HEK293 (cell line): ENCODE results near the gene TCEAL5.

Experiments
- CTCF ChIA-PET: fragments of 350-600 bp; formaldehyde crosslinking; extraction: SDS; loops from one replicate; lab custom pipeline; 2021; ENCODE audit warnings: antibody characterized with exemption; lab: Yijun Ruan, JAX
- POLR2A ChIA-PET: fragments of 300-600 bp; formaldehyde crosslinking; extraction: SDS; loops from one replicate; lab custom pipeline; 2020; ENCODE audit warnings: antibody characterized with exemption, inconsistent platforms; lab: Yijun Ruan, JAX
- H3K27ac ChIP-seq: fragments of 200-500 bp; sonication (Bioruptor generic); 2 replicates; pipeline ENCODE4 v1.5.1; 2014; ENCODE audit warnings: low read depth, low read length, control low read depth, inconsistent platforms; ENCODE audit errors: extremely low read depth
- H3K36me3 ChIP-seq, 2 experiments: fragments of 200-500 bp in 1 of 2; sonication (Bioruptor generic) in 1 of 2; 1 replicate in 1 of 2; 2 replicates in 1 of 2; pipeline ENCODE4 v1.5.1; 2014 to 2017; ENCODE audit warnings: inconsistent platforms in 2 of 2, low read length in 2 of 2; ENCODE audit not compliant: control insufficient read depth in 2 of 2, insufficient read depth in 1 of 2
- H3K4me1 ChIP-seq: fragments of 200-500 bp; sonication (Bioruptor generic); 2 replicates; pipeline ENCODE4 v1.5.1; 2014; ENCODE audit warnings: mild to moderate bottlenecking, low read length, inconsistent platforms; ENCODE audit not compliant: control insufficient read depth, insufficient read depth
- H3K4me3 ChIP-seq: 2 replicates; pipeline ENCODE4 v1.5.1; 2011; ENCODE audit warnings: low read depth, mild to moderate bottlenecking, control low read depth, low read length, moderate library complexity
- H3K9me3 ChIP-seq: fragments of 200-500 bp; sonication (Bioruptor generic); 2 replicates; pipeline ENCODE4 v1.5.1; 2014; ENCODE audit warnings: low read depth, low read length, inconsistent platforms; ENCODE audit not compliant: control insufficient read depth, insufficient read depth
- KLF7 ChIP-seq: fragments of 450-650 bp; formaldehyde crosslinking; IDR thresholded peaks from 2 replicates; pipeline ENCODE4 v1.5.1; 2016; ENCODE audit warnings: missing biosample characterization, missing genetic modification characterization, borderline replicate concordance
- SP3 ChIP-seq: fragments of 450-650 bp; formaldehyde crosslinking; IDR thresholded peaks from 2 replicates; pipeline ENCODE4 v1.5.1; 2016; ENCODE audit warnings: missing biosample characterization, missing genetic modification characterization
- ZBTB17 ChIP-seq: fragments of 450-650 bp; formaldehyde crosslinking; IDR thresholded peaks from 2 replicates; pipeline ENCODE4 v1.5.1; 2016; ENCODE audit warnings: missing biosample characterization, missing genetic modification characterization
- ZBTB20 ChIP-seq: fragments of 450-650 bp; formaldehyde crosslinking; IDR thresholded peaks from 2 replicates; pipeline ENCODE4 v1.5.1; 2016; ENCODE audit warnings: missing biosample characterization, missing genetic modification characterization
- ZNF132 ChIP-seq: fragments of 450-650 bp; formaldehyde crosslinking; IDR thresholded peaks from 2 replicates; pipeline ENCODE4 v1.5.1; 2017; ENCODE audit warnings: missing biosample characterization, missing genetic modification characterization, borderline replicate concordance
- ZNF138 ChIP-seq: fragments of 450-650 bp; formaldehyde crosslinking; IDR thresholded peaks from 2 replicates; pipeline ENCODE4 v1.5.1; 2016; ENCODE audit warnings: missing biosample characterization, missing genetic modification characterization, borderline replicate concordance
- ZNF155 ChIP-seq: fragments of 450-650 bp; formaldehyde crosslinking; IDR thresholded peaks from 2 replicates; pipeline ENCODE4 v1.5.1; 2016; ENCODE audit warnings: missing biosample characterization, missing genetic modification characterization
- ZNF529 ChIP-seq: fragments of 450-650 bp; formaldehyde crosslinking; IDR thresholded peaks from 2 replicates; pipeline ENCODE4 v1.5.1; 2017; ENCODE audit warnings: missing genetic modification characterization, missing biosample characterization; ENCODE audit not compliant: insufficient replicate concordance
- ZNF558 ChIP-seq: fragments of 450-650 bp; formaldehyde crosslinking; IDR thresholded peaks from 2 replicates; pipeline ENCODE4 v1.5.1; 2016; ENCODE audit warnings: missing biosample characterization, missing genetic modification characterization
- TF ChIP-seq, protein P1 (sequence below): fragments of 450-650 bp; formaldehyde crosslinking; IDR thresholded peaks from 2 replicates; pipeline ENCODE4 v1.5.1; 2017; ENCODE audit warnings: missing biosample characterization, missing genetic modification characterization
- TF ChIP-seq, protein P2 (sequence below): fragments of 450-650 bp; formaldehyde crosslinking; IDR thresholded peaks from 2 replicates; pipeline ENCODE4 v1.5.1; 2016; ENCODE audit warnings: missing biosample characterization, missing genetic modification characterization, borderline replicate concordance
- TF ChIP-seq, protein P3 (sequence below): fragments of 450-650 bp; formaldehyde crosslinking; IDR thresholded peaks from 2 replicates; pipeline ENCODE4 v1.5.1; 2016; ENCODE audit warnings: missing biosample characterization, missing genetic modification characterization, borderline replicate concordance
- TF ChIP-seq, protein P4 (sequence below): fragments of 450-650 bp; formaldehyde crosslinking; IDR thresholded peaks from 2 replicates; pipeline ENCODE4 v1.5.1; 2016; ENCODE audit warnings: missing biosample characterization, missing genetic modification characterization
- TF ChIP-seq, protein P5 (sequence below): fragments of 450-650 bp; formaldehyde crosslinking; IDR thresholded peaks from 2 replicates; pipeline ENCODE4 v1.5.1; 2016; ENCODE audit warnings: missing biosample characterization, missing genetic modification characterization

TCEAL5 gene

DNA sequence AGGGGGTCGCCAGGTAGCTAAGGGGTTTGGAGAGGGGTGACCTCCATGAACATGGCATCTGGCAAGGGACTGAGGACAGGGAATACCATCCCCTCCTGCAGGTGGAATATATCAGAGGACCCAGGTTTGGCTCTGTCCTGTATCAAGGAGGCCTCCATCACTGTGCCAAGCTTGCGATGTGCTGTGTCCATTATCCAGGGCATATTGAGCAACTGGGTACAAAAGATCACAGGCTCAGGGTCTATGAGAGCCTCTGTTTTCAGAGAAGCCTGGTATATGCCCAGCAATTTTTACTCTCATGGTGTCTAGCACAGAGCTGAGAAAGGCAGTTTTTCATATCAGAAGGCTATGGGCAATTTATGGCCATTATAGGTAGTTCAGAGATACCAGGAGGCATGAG lies 16.6 kb upstream of the TCEAL5 start (continued):
- no peak for TF ChIP-seq ZNF529 (tag by site-specific recombination)
- no peak for TF ChIP-seq ZBTB17 (tag by site-specific recombination)
- TF ChIP-seq ZNF155 (tag by site-specific recombination): no peak

DNA sequence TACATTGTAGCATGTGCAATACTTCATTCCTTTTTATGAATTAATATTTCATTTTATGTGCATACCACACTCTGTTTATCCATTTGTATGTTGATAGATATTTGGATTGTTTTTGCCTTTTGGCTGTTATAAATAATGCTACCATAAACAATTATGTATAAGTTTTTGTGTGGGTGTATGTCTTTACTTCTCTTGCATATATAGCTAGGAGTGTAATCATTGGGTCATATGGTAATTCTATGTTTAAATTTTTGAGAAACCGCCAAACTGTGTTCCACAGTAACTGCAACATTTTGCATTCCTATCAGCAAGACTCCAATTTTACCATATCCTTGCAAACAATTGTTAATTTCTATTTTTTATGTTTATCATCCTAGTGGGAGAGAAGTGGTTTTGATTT lies 3.1 kb upstream of the TCEAL5 start:
- no peaks in the 10 kb centered on the region; the same call in 1 of the 2 replicates for H3K9me3 ChIP-seq
- TF ChIP-seq ZNF138 (tag by site-specific recombination): no peak
- TF ChIP-seq, protein P1, sequence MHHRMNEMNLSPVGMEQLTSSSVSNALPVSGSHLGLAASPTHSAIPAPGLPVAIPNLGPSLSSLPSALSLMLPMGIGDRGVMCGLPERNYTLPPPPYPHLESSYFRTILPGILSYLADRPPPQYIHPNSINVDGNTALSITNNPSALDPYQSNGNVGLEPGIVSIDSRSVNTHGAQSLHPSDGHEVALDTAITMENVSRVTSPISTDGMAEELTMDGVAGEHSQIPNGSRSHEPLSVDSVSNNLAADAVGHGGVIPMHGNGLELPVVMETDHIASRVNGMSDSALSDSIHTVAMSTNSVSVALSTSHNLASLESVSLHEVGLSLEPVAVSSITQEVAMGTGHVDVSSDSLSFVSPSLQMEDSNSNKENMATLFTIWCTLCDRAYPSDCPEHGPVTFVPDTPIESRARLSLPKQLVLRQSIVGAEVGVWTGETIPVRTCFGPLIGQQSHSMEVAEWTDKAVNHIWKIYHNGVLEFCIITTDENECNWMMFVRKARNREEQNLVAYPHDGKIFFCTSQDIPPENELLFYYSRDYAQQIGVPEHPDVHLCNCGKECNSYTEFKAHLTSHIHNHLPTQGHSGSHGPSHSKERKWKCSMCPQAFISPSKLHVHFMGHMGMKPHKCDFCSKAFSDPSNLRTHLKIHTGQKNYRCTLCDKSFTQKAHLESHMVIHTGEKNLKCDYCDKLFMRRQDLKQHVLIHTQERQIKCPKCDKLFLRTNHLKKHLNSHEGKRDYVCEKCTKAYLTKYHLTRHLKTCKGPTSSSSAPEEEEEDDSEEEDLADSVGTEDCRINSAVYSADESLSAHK: no peak
- TF ChIP-seq, protein P2, sequence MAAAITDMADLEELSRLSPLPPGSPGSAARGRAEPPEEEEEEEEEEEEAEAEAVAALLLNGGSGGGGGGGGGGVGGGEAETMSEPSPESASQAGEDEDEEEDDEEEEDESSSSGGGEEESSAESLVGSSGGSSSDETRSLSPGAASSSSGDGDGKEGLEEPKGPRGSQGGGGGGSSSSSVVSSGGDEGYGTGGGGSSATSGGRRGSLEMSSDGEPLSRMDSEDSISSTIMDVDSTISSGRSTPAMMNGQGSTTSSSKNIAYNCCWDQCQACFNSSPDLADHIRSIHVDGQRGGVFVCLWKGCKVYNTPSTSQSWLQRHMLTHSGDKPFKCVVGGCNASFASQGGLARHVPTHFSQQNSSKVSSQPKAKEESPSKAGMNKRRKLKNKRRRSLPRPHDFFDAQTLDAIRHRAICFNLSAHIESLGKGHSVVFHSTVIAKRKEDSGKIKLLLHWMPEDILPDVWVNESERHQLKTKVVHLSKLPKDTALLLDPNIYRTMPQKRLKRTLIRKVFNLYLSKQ (tag by site-specific recombination): no peak
- TF ChIP-seq SP3 (tag by site-specific recombination): no peak
- TF ChIP-seq KLF7 (tag by site-specific recombination): no peak
- no peak for TF ChIP-seq ZNF132 (tag by site-specific recombination)
- TF ChIP-seq ZNF558 (tag by site-specific recombination): no peak
- TF ChIP-seq ZNF529 (tag by site-specific recombination): no peak
- TF ChIP-seq ZBTB20: no peak
- TF ChIP-seq, protein P3, sequence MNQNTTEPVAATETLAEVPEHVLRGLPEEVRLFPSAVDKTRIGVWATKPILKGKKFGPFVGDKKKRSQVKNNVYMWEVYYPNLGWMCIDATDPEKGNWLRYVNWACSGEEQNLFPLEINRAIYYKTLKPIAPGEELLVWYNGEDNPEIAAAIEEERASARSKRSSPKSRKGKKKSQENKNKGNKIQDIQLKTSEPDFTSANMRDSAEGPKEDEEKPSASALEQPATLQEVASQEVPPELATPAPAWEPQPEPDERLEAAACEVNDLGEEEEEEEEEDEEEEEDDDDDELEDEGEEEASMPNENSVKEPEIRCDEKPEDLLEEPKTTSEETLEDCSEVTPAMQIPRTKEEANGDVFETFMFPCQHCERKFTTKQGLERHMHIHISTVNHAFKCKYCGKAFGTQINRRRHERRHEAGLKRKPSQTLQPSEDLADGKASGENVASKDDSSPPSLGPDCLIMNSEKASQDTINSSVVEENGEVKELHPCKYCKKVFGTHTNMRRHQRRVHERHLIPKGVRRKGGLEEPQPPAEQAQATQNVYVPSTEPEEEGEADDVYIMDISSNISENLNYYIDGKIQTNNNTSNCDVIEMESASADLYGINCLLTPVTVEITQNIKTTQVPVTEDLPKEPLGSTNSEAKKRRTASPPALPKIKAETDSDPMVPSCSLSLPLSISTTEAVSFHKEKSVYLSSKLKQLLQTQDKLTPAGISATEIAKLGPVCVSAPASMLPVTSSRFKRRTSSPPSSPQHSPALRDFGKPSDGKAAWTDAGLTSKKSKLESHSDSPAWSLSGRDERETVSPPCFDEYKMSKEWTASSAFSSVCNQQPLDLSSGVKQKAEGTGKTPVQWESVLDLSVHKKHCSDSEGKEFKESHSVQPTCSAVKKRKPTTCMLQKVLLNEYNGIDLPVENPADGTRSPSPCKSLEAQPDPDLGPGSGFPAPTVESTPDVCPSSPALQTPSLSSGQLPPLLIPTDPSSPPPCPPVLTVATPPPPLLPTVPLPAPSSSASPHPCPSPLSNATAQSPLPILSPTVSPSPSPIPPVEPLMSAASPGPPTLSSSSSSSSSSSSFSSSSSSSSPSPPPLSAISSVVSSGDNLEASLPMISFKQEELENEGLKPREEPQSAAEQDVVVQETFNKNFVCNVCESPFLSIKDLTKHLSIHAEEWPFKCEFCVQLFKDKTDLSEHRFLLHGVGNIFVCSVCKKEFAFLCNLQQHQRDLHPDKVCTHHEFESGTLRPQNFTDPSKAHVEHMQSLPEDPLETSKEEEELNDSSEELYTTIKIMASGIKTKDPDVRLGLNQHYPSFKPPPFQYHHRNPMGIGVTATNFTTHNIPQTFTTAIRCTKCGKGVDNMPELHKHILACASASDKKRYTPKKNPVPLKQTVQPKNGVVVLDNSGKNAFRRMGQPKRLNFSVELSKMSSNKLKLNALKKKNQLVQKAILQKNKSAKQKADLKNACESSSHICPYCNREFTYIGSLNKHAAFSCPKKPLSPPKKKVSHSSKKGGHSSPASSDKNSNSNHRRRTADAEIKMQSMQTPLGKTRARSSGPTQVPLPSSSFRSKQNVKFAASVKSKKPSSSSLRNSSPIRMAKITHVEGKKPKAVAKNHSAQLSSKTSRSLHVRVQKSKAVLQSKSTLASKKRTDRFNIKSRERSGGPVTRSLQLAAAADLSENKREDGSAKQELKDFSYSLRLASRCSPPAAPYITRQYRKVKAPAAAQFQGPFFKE: no peak
- TF ChIP-seq, protein P4, sequence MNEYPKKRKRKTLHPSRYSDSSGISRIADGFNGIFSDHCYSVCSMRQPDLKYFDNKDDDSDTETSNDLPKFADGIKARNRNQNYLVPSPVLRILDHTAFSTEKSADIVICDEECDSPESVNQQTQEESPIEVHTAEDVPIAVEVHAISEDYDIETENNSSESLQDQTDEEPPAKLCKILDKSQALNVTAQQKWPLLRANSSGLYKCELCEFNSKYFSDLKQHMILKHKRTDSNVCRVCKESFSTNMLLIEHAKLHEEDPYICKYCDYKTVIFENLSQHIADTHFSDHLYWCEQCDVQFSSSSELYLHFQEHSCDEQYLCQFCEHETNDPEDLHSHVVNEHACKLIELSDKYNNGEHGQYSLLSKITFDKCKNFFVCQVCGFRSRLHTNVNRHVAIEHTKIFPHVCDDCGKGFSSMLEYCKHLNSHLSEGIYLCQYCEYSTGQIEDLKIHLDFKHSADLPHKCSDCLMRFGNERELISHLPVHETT: no peak
- TF ChIP-seq, protein P5, sequence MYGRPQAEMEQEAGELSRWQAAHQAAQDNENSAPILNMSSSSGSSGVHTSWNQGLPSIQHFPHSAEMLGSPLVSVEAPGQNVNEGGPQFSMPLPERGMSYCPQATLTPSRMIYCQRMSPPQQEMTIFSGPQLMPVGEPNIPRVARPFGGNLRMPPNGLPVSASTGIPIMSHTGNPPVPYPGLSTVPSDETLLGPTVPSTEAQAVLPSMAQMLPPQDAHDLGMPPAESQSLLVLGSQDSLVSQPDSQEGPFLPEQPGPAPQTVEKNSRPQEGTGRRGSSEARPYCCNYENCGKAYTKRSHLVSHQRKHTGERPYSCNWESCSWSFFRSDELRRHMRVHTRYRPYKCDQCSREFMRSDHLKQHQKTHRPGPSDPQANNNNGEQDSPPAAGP: no peak
- H3K4me1 ChIP-seq: no peaks in the 10 kb centered on the region
- H3K27ac ChIP-seq: no peak overlapping the region
- ChIA-PET POLR2A (no interaction called here), CTCF (no interaction called here)
- H3K36me3 ChIP-seq: no peaks in the 10 kb centered on the region
- H3K4me3 ChIP-seq: no peak overlapping the region
